NCI-H524 (cell line): ENCODE results near the gene HAUS2.
"Not testable (repeated sequence)": the region's sequence is repeated elsewhere in the genome, so short reads cannot be mapped to it uniquely, and the experiment has no call there.

Experiments used
- DNase-seq, 2 experiments: peaks; one replicate each; lab custom pipeline; 2025; lab: John Stamatoyannopoulos, UW

Gene HAUS2

DNA sequence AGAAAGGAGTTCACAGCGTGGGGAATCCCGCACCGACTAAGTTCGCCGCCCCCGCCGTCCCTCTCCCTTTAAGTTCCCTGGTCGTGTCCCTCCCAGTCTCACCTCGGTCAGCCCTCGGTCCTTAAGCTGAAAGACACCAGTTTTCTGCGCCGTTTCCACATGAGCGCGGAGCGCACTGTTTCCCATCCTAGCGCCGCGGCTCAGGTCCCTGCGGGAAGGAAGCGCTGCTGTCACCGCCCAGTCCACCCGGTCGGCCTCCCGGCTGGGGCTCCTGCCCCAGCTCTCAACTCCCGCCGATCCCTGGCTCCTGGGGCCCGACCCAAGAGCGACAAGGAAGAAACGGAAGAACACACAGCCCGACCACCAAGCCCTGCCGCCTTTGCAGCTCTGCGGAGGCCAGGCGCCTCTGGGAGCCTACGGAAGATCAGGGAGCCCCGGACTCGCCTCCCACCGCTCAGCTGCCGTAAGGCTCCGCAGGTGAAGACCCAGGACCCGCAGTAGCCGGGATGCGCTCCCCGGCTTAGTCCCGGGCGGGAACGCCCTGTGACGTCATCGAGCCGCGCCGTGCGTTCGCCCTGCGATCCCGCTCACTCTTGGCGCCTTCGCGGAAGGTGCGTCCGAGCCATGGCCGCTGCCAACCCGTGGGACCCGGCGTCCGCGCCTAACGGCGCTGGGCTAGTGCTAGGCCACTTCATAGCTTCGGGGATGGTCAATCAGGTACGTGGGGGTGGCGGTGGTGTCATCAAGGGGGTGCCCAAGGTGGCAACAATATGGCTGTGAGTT, at the start of gene HAUS2, which contains the start of gene LRRC57:
Gene HAUS2, plus strand, starts transcription at position 590 of the 783 bp plus-strand sequence. Its CDS starts 35 bp downstream, at position 625.
Gene LRRC57, minus strand, starts transcription at position 545 of the 783 bp plus-strand sequence. Its CDS starts 359 bp downstream, at position 186.
- peak; percentile 66 to 87 for DNase-seq

DNA sequence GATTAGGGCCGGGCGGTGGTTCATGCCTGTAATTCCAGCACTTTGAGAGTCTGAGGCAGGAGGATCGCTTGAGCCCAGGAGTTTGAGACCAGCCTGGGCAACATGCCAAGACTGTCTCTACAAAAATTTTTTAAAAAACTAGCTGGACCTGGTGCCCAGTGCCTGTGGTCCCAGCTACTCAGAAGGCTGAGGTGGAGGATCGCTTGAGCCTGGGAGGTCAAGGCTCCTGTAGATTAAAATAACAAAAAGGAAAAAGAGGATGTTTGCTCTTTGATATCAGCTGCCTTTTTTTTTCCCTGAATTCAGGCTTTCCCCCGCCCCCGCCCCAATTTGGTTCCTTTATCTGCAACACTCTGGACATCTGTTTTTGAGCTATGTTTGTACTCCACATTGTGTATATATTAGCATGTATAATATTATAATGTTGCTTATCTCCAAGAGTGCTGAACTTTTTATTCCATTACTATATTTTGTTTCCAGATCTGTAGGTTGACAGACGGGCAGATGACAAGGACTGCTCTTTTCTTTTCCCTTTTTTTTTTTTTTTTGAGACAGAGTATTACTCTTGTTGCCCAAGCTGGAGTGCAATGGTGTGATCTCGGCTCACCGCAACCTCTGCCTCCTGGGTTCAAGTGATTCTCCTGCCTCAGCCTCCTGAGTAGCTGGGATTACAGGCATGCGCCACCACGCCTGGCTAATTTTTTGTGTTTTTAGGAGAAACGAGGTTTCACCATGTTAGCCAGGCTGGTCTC, 48.6 kb upstream of the HAUS2 start:
- DNase-seq, result no peak

DNA sequence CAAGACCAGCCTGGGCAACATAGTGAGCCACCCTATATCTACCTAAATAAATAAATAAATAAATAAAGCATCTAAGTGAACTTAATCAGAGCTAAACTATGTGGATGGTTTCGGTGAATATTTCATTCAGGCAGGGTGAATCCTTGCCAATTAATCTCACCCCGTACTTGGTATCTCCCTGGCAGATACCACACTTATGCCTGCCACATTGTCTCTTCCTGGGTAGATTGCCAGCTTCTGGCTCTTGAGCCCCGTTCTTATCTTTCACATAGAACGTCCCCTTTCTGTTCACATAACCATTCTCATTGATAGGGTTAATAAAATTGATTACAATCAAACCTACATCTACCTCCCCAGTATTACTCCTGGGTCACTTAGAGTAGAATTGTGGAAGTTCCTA, 46.2 kb upstream of the HAUS2 start:
- no peak for DNase-seq

DNA sequence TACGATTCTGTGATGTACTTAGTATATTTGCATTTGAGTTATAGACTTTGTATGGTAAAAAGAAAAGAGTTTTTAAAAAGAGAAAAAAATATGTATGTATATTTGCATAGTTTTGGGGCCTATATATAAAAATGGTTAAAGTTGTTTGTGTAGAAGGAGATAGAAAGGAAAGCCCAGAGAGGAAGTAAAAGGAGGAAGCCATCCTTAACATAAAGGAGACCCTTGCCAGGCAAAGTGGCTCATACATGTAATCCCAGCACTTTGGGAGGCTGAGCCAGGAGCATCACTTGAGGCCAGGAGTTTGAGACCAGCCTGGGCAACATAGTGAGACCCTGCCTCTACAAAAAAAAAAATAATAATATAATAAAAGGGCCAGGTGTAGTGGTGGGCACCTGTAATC, 44.8 kb upstream of the HAUS2 start:
- no peak for DNase-seq

DNA sequence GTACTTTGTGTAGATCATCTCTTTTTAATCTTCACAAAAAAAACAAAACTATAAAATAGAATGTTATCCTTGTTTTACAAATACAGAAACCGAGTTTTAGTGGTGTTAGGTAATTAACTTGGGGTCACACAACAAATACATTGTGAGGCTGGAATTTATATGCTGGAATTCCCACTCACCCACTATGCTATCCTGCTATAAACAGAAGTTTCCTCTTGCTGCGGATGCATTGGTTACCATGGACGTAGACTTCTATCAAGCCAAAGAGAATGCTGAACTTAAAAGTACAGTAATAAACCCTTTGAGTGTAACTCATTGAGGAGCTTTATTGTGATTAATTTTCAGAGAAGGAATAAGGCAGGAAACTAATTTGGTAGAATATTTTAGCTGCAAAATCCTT, 44.0 kb upstream of the HAUS2 start:
- DNase-seq, result no peak

DNA sequence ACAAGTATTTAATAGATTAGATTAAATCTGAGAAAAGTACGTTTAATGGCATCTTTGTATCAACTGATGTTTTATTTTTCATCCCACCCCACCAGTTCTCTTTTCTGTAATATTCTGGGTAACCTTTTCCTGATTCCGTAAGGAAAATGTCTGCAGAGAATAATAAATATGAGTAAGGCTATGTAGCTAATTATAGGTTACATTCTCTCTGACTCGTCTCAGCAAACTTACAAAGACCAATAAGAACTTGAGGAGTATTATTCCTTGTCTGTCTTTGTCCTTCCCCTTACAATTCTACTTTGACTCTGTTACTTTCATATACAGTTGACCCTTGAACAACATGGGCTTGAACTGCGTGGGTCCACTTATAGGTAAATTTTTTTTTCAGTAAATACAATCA, 41.1 kb upstream of the HAUS2 start:
- no peak for DNase-seq

DNA sequence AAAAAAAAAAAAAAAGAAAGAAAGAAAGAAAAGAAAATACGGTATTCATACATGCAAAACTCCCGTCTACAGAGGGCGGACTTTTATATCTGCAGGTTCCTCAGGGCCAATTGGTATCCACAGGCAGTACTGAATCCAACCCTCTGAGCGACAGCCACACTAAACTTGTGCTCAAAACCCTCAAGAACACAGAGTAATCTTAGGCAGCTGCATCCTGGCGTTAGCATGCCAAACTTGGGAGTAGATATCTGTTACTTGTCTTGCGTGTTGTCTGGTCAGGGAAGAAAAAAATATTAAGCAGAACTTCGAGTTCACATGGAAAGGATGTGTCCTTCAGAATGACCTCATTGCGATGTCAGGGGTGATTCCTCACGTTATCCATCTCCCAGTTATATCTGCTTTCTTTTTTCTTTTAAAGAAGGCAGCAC, 40.4 kb upstream of the HAUS2 start:
- DNase-seq, result no peak

DNA sequence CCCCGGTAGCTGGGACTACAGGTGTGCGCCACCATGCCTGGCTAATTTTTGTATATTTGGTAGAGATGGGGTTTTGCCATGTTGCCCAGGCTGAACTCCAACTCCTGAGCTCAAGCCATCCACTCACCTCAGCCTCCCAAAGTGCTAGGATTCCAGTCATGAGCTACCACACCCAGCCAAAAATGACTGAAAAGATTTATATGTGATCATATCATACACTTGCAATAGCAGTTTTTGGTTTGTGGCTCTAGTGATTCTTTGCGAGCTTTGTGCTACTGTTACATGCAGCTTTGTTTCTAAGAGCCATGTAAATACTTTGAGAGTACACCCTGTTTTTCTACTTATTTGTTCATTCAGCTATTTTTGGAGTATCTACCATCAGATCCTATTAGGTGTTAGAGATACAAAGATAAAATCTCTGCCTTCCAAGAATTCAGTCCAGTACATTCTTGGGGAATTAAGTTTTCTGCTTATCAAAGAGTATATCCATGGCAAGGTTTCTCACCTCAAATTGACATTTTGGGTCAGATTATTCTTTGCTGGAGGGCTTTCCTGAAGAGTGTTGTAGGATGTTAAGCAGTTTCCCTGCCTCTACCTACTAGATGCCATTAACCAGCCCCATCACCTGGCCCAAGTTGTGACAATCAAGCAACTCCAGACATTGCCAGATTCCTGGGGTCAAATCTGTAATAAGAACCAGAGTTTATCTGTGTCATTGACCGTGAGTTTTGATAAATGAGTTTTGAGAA, 38.2 kb upstream of the HAUS2 start:
- DNase-seq, result no peak

DNA sequence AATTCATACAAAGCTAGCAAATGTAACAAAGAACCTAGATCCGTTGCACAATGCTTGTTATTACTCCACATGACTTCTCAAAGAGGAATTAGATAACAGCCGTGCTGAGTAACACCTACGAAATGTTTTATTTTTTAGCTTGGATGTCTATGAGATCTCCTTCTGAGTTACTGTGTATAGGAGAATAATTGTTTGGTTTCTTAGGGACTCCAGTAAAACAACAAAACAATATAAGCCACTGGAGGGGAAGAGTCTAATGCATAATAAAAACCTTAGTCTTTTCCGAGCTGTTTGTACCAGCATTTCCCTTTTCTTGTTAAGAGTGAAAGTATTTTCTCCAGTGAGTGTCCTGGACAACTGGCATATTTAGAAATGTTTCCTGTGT, 37.6 kb upstream of the HAUS2 start:
- no peak for DNase-seq

DNA sequence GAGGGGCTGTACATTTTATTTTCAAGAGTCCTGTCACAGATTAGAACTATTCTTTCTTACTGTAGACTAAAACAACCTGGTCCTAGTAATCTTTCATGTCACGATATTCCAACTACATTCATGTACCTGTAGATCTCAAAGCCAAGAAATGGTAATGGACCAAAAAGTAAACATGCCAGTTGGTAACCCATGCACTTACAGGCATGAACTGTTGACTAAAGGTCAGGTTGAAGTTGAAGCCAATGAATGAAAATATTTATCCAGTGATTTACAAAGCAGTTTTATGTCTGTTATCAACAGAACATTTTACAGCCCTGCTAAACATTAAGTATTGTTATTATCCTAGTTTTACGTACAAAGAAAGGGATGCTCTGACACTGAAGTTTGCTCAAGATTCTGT, 25.3 kb upstream of the HAUS2 start:
- no peak for DNase-seq

DNA sequence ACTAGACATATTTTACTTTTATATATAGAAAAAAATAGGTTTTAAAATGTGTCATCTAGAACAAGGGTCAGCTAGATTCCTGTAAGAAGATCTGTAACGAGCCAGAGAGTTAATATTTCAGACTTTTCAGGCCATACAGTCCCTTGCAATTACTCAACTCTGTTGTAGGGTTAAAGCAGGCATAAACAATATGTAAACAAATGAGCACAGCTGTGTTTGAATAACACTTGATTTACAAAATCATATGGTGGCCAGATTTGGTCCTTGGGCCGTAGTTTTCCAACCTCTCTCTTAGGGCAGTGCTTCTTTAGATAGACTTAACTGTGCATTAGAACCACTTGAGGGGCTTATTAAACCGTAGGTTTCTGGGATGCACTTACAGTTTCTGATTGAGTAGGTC, 19.7 kb upstream of the HAUS2 start:
- DNase-seq, result peak; percentile 16 to 49

DNA sequence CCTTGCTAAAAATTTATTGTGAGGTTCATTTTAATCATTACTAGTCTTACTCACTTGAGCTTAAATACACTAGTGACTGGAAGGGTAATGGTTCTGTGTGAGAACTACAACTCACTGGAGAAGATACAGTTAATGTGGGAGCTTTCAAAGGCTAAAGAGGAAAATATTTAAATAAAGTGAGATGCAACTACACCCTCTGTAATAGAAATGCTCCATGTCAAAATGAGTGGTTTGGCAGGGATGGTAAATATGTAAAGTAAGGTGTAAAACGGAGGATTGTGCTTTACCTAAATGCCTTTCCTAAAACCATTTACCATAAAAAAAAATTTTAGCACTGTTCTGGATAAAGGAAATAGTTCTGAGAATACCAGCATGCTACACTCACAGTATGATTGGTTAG, 15.4 kb upstream of the HAUS2 start:
- no peak for DNase-seq

DNA sequence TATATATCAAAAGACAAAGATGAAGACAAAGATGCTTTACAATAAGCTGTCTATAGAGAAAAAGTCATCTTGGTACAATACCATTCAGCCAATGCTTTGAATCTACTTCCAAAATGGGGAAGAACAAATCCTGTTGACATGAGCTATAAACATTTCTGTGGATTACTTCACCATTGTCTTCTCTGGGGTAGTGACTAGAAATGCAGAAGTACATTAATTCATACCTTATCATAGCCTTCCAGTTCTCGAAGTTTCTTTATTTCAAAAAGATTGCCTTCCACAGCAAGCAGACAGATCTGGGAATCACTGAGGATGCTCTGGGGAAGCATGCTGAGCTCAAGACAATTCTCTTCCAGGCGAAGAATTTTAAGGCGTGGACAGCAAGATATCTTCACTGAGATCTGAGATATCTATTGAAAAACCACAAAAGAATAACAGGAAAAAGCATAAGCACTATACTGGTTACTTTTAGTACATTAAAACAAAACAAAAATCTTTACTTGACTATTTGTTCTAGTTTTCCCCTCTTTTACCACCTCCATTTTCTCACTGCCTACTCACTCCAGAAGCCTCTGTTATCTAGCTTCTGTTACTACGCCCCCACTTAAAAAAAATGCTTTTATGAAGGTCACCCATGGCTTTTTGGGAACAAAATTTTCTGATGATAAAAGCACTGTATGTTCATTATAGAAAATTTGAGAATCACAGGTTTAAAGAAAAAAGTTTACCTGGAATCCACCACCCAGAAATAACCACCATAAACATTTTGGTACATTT, 3.6 kb upstream of the HAUS2 start:
- no peak for DNase-seq

DNA sequence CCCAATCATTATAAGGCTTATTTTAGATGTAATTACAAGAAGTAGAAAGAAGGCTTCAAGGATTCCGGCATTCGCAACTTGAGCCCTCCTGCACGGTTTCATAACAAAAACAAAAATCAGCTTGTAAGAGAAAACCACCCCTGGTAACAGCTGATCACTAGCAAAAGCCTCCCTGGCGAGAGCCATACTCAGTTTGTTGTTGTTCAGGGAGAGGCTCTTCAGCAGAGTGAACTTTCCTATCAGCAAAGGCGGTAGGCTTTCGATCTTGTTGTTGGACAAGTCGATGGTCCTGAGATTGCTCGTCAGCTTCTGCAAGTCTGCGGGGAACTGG, 755 bp upstream of the HAUS2 start:
- DNase-seq, result peak in 1 of 2 experiments; percentile 48

DNA sequence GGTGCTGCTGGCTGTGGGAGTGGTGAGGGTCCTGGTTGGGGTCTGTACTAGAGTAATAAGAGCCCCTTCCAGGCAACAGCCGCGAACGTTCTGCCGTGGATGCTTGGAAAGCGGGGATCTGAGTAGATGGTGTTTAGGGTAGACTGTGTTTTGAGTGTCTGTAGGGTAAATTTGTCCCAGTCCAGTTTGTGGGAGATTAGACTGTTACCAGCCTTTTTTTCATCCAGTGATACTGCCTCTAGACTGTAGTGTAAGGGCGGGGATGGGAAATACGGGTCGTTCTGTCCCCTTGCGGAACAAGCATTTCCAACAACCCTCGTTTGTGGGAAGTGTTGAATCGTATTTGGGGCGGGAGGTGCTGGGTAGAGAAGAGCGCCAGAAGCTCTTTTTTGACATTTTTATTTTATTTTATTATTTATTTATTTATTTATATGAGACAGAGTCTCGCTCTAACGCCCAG, 424 bp downstream of the HAUS2 start:
- peak; percentile 64 to 66 for DNase-seq

DNA sequence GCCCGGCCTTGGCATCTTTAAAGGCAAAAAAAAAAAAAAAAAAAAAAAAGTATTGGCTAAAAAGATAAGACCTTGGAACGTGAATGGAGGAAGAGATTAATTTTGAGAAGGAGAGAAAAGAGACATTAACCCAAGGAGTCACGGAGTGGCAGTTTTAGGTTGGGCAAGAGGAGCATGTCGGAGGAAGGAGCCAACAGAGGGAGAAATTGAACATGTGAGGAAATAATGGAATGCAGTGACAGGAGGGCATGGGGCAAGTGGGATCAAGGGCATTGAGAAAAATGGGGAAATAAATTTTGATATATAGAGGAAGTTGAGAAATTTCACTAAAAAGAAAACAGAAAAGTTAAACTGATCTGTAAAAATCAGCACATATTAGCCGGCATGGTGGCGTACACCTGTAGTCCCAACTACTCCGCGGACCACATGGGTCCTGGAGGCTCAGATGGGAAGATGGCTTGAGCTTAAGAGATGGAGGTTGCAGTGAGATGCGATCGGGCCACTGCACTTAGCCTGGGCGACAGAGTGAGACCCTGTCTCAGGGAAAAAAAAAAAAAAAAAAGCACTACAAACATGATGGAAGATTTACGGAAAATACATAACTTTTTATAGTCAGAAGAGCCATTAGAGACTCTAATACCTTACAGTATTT, 1.2 kb downstream of the HAUS2 start:
- DNase-seq, result no peak

DNA sequence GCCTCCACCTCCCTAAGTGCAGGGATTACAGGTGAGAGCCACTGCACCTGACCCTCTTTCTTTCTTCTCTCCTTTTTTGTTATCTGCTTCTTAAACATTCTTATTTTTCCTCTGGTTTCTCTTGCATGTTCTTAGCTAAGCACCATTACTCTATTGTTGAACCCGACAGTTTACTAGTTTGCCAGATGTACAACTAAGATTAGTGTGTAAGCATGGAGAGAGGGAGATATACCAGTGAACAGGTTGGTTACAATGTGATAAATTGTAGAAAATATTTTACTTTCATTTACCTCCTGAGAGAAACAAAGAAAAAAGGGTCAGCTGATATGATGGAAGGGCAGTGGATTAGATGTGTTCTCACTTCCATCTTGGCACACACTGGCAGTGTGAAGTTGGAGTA, 4.9 kb downstream of the HAUS2 start:
- DNase-seq, result no peak

DNA sequence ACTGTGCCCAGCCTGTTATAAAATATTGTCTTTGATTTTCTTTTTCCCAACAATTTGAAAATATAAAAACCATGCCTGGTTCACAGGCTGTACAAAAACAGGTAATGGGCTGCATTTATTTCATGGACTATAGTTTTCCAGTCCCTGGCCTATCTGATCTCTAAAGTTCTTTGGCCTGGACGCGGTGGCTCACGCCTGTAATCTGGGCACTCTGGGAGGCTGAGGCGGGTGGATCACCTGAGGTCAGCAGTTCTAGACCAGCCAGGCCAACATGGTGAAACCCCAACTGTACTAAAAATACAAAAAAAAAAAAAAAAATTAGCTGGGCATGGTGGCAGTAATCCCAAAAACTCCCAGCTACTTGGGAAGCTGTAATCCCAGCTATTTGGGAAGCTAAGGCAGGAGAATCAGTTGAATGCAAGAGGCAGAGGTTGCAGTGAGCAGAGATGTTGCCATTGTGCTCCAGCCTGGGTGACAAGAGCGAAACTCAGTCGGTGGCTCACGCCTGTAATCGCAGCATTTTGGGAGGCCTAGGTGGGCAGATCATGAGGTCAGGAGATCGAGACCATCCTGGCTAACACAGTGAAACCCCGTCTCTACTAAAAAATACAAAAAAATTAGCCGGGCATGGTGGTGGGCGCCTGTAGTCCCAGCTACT, 8.0 kb downstream of the HAUS2 start:
- not testable (repeated sequence) for DNase-seq

DNA sequence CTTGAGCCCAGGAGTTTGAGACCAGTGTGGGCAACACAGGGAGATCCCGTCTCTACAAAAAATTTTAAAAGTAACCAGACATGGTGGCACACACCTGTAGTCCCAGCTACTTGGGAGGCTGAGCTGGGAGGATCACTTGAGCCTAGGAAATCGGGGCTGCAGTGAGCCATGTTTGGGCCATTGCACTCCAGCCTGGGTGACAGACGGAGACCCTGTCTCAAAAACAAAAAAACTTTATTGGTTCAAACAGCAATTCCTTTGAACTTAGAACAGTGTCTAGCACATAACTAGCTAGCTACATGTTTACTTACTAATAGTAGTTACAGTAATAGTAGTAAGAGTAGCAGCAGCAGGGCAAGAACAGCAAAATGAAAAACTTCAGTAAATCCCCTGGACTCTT, 10.1 kb downstream of the HAUS2 start:
- no peak for DNase-seq

DNA sequence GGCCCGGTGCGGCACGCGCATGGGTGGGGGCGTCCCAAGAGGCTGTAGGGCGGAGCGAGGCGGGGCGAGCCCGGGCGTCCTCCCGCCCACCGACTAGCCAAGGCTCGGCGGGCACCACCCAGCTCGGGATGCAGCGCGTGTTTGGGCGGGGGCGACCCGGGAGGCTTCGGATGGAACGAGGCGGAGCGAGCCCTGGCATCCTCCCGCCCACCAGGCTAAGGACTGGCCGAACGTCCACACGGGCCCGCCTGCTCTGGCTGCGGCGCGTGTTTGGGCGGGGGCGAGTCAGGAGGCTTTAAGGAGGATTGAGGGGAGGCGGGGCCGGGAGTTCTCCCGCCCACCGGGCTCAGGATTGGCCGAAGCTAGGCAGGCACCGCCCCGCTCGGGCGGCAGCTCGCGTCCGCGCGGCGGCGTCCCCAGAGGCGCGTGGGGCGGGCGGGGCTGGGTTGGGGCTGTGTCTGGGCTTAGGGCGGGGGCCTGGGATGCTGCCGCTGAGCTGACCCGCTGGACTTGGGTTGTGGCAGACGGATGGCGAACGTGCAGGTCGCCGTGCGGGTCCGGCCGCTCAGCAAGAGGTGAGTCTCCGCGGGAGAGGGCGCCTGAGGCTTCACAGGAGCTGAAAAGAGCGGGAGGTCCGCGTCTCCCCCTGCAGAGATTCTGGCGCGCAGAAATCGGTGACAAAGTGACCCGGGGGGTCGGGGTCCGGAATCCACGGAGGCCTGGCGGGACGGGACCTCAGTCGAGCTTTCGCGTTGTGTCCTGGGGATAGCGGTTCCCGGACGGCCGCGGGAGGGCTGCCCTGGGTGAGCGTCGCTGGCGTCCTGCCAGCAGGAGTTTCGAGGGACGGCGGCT, 26.8 kb downstream of the HAUS2 start, which contains the start of gene STARD9:
Gene STARD9, plus strand, starts transcription at position 419 of the 852 bp plus-strand sequence. Its CDS starts 110 bp downstream, at position 529.
- peak; percentile 98 for DNase-seq
